Upper lobe of left lung (tissue), 4 donors: ENCODE data around the gene QDPR.

Source experiments
- EP300 ChIP-seq, 4 donors: sonication (generic); formaldehyde crosslinking; IDR thresholded peaks; one replicate each; pipeline ENCODE4 v1.5.1; 2017; ENCODE audit warnings: antibody characterized with exemption in 4 of 4, control low read depth in 2 of 4
- POLR2A ChIP-seq, 4 donors: fragments of 450-650 bp; IDR thresholded peaks; one replicate each; pipeline ENCODE4 v1.5.1; 2016 to 2017; ENCODE audit warnings: antibody characterized with exemption in 4 of 4, mild to moderate bottlenecking in 2 of 4
- POLR2AphosphoS5 ChIP-seq, 2 donors: sonication (generic); formaldehyde crosslinking; IDR thresholded peaks; one replicate each; pipeline ENCODE4 v1.5.1; 2017; ENCODE audit warnings: antibody characterized with exemption in 2 of 2
- TF ChIP-seq, protein P1 (sequence below), 6 experiments: fragments of 450-650 bp in 4 of 6; fragments of 200-600 bp in 2 of 6; sonication (generic) in 2 of 6; IDR thresholded peaks; one replicate each; pipeline ENCODE4 v1.5.1; 2016 to 2019; ENCODE audit warnings: antibody characterized with exemption in 6 of 6

DNA sequence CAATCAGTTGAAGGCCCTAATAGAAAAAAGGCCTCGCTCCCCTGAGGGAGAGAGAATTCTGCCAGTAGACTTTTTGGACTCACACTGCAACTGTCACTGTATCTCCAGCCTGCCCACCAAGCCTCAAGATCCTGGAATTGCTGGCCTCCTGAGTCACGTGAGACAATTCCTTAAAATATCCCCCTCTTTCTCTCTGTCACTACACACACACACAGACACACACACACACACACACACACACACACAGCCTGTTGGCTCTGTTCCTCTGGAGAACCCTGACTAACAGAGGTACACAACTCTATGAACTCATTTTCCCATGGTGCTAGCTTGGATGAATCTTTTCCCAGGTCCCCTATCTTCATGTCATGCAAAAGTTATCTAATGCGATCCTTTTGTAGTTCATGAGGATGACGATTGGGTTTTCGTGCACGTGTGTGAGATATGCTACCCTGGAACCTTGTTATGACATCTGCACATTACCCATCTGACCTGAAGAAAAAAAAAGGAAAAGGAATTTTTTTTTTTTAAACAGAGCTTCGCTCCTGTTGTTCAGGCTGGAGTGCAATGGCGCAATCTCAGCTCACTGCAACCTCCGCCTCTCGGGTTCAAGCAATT, 16.8 kb upstream of the QDPR start:
- TF ChIP-seq, protein P1, sequence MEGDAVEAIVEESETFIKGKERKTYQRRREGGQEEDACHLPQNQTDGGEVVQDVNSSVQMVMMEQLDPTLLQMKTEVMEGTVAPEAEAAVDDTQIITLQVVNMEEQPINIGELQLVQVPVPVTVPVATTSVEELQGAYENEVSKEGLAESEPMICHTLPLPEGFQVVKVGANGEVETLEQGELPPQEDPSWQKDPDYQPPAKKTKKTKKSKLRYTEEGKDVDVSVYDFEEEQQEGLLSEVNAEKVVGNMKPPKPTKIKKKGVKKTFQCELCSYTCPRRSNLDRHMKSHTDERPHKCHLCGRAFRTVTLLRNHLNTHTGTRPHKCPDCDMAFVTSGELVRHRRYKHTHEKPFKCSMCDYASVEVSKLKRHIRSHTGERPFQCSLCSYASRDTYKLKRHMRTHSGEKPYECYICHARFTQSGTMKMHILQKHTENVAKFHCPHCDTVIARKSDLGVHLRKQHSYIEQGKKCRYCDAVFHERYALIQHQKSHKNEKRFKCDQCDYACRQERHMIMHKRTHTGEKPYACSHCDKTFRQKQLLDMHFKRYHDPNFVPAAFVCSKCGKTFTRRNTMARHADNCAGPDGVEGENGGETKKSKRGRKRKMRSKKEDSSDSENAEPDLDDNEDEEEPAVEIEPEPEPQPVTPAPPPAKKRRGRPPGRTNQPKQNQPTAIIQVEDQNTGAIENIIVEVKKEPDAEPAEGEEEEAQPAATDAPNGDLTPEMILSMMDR (IDR thresholded peaks at IDR 0.05): no peak
- TF ChIP-seq POLR2A (IDR thresholded peaks at IDR 0.05) (no peak), POLR2AphosphoS5 (IDR thresholded peaks at IDR 0.05) (no peak), EP300 (IDR thresholded peaks at IDR 0.05) (no peak)
